ENCODE results near the gene POLDIP2.

Gene POLDIP2

DNA sequence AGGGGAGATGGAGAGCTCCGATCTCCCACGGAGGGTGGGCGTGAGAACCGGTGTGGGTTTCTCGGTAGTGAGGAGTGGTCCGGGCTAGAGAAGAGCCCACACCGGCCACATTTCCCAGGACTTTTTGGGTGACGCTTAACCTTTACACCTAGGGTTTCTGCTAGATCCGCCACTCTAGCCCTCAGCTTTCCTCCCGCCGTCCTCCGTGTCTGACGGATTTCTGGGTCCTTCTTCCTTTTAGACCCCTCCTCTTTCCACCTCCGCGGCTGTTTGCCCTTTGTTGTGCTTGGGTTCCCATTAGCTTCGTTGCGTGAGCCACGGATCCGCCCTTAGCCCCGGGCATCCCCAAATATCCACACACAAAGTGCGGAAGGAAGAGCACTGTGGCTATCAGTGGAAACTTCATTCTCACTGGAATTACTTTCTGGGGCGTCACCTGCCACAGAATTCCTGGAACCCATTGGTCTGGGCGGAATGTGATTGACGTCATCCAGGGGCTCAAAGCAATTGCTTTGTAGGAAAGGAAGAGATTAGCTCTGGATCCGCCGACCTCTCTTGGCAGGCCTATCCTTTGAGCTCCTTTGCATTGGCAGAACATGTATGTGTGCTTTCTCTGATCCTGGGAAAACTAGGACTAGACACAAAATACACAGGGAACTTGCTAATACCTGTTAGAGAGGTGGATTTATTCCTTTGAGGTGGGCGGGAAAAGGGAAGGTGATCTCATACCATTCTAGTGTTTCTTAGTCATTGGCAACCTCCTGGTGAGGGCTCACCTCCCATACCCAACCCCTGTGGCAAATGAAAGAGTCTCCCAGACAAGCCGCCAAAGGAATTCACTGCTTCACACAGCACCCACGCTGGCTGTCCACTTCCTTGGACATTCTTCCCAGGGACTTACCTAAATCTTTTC, 21.1 kb downstream of the POLDIP2 start:
- DNase-seq (ENCODE audit: low read depth in 2 of 2) = no peak

DNA sequence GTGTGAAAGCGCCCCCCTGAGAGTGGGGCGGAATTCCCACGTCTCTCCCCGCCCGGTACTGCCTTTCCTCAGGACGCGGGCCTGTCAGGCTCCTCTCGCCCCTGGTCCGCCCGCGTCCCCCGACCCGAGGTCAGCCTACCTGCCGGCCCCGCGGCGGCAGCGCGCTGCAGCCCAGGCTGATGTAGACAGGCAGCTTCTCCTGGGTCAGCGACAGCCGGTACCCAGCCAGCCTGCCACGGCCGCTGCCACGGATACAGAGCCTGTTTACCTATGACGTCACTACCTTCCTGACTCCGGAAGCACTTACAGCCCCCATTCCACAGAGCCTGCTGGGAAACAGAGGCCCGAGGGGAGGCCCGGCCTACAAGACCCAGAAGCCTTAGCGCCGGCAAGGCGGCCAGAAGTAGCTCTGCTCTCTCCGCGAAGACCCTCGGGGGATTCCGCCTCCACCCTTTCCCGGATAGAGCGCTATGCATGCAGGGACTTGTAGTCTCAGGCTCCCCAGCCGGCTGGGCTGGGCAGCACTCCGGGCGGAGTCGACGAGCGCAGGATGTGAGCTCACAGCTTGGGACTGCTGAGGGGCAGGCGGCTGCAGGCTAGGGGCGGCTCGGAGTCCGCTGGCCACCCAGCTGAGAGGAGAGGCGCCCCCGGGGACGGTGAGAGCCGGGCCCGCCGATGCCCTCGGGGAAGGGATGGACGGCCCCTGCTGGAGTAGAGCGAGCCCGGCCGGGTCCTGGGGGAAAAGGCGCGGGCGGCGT, 21.9 kb downstream of the POLDIP2 start, which contains the start of the genes IFT20 and TNFAIP1:
IFT20 (minus strand) TSS at position 272 of the 758 bp plus-strand sequence. CDS start 3,487 bp downstream, outside the sequence.
TNFAIP1 (plus strand) TSS at position 561 of the 758 bp plus-strand sequence. CDS start 3,761 bp downstream, outside the sequence.
- DNase-seq (ENCODE audit: low read depth in 2 of 2) = peak; percentile 92 to 95

DNA sequence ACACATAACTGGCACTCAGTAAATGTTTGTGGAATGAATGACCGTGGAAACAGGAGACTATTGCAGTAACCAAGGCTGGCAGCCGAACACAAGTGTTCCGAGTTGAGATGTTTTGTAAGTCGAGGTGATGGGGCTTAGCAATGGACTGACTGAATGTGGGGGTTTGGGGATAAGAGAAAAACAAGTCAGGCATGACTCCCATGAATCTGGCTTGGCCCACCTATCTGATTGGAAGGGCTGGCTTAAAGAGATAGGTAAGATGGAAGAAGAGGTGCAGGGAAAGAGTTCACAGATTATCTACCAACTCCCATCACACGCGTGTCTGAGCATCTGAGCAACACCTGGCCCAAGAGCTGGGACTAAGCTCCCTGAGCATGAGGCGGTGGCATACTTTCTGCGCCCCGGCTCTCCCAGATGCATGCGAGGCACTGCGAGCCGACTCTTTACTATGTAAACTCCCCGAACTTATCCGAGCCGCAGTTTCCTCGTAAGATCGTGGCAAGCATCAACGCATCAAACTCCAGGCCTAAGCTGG, 22.6 kb downstream of the POLDIP2 start:
- DNase-seq (ENCODE audit: low read depth in 2 of 2) = no peak

DNA sequence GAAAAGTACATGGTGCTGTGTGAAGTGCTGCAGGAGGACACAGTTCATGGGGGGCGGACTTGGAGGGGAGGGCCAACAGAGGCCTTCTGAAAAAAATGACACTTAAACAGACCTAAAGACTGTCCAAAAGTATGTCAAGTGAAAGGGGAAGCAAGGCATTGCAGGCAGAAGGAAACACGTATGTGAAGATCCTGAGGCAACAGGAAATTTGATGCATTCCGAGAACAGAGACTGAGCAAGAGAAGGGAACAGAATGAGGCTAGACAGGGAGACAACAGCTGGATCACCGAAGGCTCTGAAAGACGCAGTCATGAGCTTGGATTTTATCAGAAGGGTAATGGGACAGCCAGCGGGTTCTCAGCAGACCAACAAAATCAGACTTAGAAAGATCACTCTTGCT, 23.2 kb downstream of the POLDIP2 start:
- DNase-seq (ENCODE audit: low read depth in 2 of 2) = no peak

DNA sequence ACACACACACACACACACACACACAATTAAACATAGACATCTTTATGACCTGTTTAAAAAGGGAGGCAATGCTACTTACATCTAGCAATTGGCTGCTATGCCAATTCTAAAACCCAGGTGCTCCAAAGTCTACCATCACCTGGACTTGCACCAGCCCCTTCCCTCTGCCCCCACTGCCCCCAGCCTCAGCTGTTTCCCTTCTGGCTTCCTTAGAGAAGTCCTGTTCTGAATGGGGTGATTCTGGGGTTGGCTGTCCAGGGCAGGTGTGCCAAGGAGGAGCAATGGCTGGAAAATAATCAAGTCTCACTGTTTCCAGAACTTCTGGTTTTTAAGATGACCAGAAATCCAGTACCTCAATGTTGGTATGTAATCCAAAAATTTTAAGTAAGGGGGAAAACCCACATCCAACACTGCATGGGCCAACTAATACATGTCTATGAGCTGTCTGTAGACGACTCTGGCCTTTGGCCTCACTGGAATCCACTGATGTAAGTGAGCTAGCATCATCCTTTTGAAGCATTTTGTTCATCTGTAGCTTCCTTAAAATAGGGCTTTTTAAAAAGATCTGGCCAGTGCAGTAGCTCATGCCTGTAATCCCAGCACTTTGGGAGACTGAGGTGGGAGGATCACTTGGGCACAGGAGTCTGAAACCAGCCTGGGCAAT, 24.1 kb downstream of the POLDIP2 start:
- no peak for DNase-seq (ENCODE audit: low read depth in 2 of 2)

DNA sequence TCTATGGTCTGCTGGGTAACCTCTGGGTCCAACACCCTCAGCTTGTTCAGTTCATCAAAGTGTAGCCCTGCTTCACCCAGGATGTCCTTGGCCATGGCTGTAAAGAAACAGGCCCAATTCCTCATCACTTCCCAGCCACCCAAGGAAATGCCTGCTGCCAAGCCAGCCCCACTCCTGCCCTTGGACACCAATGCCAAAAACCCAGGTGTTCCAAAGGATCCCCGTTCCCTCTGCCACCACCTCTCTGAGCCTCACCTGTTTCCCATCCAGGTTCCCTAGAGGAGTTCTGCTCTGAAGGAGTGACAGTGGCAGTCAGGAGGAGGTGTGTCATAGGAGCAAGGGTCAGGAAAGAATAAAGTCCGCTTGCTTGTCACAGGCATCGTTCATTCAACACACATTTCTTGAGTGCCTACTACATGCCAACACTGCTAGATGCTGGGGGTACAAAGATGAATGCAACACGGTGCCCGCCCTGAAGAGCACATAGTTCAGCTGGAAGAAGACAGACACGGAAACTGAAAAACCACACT, 25.4 kb downstream of the POLDIP2 start:
- DNase-seq (ENCODE audit: low read depth in 2 of 2) = no peak

DNA sequence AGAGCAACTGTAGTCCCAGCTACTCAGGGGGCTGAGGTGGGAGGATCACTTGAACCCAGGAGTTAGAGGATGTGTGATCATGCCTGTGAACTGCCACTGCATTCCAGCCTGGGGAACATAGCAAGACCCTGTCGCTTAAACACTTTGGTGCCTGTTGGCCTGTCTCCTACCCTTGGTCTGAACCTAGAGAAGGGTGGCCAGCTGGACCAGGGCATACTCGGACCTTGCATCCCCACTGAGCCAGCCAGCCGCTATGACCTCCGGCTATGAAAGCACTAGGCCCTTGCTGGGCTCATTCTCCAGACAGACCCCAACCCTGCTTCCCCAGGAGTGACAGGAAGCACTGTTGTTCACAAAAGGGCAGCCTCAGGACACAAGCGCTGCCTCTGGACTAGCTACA, 26.7 kb downstream of the POLDIP2 start:
- no peak for DNase-seq (ENCODE audit: low read depth in 2 of 2)

DNA sequence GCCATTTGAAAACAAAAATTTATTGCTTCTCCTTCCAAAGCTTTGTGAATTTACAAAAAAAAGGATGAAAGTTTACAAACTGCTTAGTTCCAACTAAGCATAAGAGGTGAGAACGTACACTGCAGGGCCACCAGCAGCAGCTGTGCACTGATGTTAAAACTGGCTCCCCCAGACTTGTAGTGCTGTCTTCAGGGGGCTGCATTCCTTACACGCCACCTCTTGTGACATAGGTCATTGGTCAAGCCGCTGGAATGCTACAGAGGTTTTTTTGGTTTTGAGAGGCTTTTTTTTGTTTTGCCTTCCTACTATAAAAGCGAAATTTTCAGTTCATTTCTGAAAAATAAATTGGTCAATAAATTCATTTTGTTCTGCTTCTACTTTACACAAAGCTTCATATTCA, 29.0 kb downstream of the POLDIP2 start:
- DNase-seq (ENCODE audit: low read depth in 2 of 2) = no peak

DNA sequence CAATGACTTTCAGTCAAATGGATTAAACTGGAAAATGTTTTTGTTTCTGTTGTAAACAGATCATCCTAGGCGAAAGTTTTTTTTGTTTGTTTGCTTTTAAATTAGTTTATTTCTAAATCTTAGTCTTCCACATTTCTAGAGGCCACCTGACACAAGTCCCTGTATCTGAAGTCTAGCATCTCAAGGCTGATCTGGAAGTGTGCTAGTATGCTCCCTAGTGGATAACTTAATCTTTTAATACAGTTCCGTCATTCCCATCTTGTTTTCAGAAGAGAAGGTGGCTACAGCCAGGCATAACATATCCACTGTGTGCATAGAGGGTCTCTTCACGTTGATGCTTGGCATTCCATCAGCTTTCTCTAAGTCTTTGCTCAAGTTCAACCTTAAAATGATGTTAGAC, 29.6 kb downstream of the POLDIP2 start:
- no peak for DNase-seq (ENCODE audit: low read depth in 2 of 2)

DNA sequence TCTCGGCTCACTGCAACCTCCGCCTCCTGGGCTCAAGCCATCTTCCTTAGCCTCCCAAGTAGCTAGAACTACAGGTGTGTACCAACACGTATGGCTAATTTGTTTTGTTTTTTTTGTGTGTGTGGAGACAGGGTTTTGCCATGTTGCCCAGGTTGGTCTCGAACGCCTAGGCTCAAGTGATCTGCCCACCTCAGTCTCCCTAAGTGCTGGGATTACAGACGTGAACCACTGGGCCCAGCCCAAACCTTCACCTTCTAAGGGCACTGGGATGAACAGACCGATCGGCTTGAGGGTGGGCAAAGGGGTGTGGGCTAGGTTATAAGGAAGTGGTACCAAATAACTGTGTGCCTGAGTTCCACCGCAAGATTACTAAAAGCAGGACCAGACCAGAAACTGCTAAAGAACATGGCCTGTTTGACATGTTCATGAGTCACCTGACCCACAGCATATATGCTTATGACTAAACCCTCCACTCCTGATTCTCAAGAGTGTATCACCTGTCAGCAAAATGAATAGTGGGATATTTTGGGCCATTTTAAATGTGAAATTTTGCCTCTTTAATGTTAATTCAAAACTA, 30.2 kb downstream of the POLDIP2 start:
- DNase-seq (ENCODE audit: low read depth in 2 of 2) = no peak

DNA sequence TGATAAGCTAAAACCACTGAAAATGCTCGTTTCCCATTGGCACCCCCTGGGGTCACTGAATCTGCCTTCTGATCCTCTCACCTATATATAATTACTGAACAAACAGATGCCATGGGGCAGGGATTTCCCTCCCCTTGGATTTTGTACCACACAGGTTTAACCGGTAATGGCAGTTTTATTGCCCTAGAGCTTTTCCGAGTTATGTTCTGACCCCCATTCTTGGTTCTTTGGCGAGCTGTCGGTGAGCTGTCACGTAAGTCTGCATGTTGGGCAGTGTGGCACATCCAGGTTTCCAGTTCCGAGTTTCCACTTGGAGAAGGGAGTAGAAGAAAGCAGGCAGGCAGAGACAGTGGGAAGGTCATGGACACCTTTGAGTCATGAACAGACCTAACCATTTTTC, 31.2 kb downstream of the POLDIP2 start:
- DNase-seq (ENCODE audit: low read depth in 2 of 2) = no peak

DNA sequence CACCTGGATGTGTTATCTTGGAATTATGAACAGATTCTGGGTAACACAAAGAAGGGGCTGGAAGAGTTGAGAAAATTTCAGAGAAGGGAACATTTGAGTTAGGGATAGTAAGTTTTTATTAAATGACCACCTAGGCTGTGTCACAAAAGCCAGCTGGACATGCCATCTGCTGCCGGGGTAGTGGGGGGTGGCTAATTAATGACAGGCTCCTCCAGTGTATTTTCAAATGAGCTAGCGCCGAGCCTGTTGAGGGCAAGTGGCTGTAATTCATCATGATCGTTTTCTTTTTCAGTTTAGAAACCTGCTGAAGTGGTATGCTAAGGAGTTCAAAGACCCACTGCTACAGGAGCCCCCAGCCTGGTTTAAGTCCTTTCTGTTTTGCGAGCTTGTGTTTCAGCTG, 32.1 kb downstream of the POLDIP2 start:
- no peak for DNase-seq (ENCODE audit: low read depth in 2 of 2)

DNA sequence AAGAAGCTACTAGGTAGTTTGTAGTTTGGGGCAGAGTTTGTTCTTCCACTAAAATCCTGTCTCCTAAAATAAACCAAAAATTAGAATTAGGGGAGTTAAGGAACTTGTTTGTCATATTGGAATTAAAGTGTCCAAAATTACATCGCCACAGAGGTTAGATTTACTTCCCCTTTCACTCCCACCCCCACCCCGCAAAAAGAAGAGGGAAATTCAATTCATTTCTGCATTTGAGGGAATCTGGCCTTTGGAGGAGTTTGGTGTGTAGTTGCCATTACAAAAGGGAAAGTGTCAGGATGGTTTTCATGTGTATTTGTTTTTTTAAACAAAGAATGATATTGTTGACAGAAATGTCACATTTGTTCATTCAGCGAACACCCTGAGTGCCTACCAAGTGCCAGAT, 32.5 kb downstream of the POLDIP2 start:
- no peak for DNase-seq (ENCODE audit: low read depth in 2 of 2)

DNA sequence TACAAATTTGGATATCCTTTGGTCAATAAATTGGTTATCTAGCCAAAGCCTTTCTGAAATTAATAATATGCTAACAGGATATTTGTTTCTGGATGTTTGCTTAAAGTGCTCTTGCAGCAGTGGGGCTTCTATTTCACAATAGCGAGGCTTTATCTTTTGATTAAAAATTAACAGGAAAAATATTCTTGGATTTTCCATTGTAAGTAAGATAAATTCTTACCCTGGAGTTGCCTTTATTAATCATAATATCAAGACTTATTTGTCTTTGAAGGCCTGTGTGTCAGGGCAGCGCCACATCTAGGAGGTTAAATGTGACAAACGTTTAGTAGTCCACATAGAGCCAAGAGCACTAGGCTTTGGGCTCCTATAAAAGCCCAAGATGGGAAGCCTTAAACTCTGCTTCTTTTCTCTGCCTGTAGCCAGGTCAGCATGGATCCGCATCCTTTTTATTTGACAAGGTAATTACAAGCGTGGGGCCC, 33.0 kb downstream of the POLDIP2 start:
- no peak for DNase-seq (ENCODE audit: low read depth in 2 of 2)

DNA sequence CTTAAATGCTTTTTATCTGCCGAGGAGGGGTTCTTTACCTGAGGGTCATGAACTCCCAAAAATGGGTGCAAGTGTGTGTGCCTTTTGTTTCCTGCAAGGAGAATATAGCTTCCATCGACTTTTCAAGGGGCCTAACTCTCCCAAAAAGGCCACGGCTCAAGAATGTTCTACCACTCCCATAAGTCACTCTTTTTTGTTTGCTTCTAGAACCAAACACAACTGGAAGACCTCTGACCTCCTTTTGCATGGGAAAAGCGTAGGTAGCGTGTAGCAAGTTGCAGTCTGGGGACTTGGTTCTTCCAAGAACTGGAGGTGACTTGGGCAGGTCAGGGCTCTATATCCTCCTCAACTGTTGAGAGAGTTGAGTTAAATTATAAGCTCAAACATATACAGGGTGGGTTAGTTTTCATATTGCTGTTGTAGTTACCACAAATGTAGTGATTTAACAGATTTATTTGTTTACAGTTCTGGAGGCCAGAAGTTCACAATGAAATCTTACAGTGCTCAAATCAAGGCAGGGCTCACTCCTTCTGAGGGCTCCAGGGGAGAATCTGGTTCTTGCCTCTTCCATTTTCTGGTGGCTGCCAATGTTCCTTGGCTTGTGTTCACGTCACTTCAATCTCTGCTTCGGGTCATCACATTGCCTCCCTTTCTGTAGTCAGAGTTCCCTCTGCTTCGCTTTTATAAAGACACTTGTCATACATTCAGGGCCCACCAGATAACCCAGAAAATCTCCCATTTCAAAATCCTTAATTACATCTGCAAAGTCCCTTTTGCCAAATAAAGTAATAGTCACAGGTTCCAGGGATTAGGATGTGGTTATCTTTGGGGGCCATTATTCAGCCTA, 36.9 kb downstream of the POLDIP2 start:
- DNase-seq (ENCODE audit: low read depth in 2 of 2) = no peak

DNA sequence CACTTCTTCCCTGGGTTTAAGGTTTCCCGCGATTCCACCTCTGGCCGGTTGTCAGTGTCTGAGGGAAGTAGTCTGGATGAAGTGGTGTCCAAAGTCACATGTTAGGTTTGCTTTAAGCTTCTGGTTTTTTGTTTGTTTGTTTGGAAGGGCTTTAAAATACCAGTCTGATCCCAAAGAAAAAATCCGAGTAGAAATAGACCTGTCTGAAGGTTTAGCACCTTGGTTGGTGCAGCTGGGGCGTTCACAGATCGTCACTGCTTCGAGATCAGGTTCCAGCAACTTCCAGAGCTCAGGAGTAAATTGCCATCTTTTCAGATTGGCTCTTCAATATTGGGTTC, 37.8 kb downstream of the POLDIP2 start:
- no peak for DNase-seq (ENCODE audit: low read depth in 2 of 2)

DNA sequence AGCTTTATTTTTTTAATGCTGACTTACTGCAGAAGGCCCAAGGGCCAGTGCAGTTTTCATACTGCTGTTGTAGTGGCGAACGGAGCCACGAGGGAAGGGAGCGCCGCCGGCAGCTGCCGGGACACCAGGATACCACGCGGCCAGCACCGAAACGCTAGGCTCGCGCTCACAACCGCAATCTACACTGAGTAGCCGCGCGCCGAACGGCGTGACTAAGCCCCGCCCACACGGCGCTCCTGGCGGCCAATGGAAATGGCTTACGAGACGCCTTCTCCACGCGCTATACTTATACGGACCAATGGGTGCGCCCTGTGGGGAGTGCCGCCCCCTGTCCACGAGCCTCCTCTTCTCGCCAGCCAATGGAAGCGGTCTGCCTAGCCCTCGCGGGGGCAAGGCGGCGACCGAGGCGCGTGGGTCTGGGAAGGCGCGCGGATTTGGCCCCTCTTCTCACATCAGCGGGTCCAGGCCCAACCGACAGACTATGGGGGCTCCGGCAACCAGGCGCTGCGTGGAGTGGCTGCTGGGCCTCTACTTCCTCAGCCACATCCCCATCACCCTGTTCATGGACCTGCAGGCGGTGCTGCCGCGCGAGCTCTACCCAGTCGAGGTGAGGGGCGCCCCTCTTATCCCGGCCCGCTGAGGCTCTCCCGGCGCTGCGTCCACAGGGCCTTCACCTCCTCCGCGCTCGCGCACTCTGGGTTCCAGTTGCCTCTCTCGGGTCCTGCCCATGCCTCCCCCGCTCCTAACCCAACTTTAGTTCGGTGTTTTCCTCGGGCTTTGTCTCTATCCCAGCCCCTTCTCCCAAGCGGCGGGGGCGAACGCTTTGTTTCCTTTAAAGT, 38.3 kb downstream of the POLDIP2 start, which contains the start of gene TMEM97:
TMEM97 (plus strand) TSS at position 442 of the 839 bp plus-strand sequence; CDS start at position 482, 40 bp downstream.
- peak; percentile 86 to 89 for DNase-seq (ENCODE audit: low read depth in 2 of 2)

DNA sequence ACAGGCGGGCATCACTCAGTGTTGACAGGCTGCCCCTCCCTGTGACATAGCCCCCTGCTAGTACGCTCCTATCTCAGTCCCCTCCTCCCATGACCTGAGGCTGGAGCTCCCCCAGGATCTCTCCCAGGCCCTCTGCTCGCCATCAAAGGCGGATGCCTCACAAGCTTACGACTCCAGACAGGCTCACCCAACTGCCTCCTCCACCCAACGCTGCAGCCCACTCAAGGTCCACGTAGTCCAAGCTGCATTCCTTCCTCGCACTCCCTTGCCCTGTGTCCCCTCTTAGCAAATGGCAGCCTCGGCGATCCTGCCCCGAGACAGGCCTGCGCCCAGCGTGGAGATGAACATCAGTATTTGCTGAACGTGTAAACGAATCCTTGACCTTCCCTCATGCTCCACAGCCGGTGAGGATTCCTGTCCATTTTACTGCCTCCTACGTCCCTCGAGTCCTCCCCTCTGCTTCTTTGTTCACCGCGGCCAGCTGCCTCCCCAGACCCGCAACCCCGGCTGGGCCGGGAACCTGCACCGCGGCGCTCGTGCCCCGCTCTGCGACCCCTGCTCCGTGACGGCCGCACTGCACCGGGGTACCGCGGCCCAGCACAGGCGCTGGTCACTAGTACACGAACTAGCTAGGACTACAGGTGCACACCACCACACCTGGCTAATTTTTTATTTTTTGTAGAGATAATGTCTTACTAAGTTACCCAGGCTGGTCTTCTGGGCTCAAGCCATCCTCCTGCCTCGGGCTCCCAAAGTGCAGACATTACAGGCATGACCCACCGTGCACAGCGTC, 39.2 kb downstream of the POLDIP2 start:
- no peak for DNase-seq (ENCODE audit: low read depth in 2 of 2)
